ENCODE results near the gene ARG1.
A peak's percentile ranks its signal among the peaks of the same experiment; 100 is the strongest.

Gene ARG1

GRCh38 chr6:131587909-131588308, 14.9 kb downstream of the ARG1 start:
- DNase-seq = no peak

GRCh38 chr6:131588643-131589042, 15.6 kb downstream of the ARG1 start:
- no peak for DNase-seq

- no peak for DNase-seq
These were observed 19.9 kb downstream of the ARG1 start for GRCh38 chr6:131592935-131593334.

GRCh38 chr6:131594074-131594473, 21.0 kb downstream of the ARG1 start:
- DNase-seq = no peak

GRCh38 chr6:131597446-131597845, 24.4 kb downstream of the ARG1 start:
- no peak for DNase-seq

- DNase-seq = no peak
These were observed 27.7 kb downstream of the ARG1 start for GRCh38 chr6:131600716-131601115.

- no peak for DNase-seq
These were observed 29.8 kb downstream of the ARG1 start for GRCh38 chr6:131602781-131603312.

GRCh38 chr6:131613296-131613925, 40.4 kb downstream of the ARG1 start:
- no peak for DNase-seq

- no peak for DNase-seq
These were observed 42.2 kb downstream of the ARG1 start for GRCh38 chr6:131615275-131615674.

- peak; percentile 84 for DNase-seq
These were observed 55.0 kb downstream of the ARG1 start, which contains the start of gene MED23 for GRCh38 chr6:131627724-131628682. MED23 (minus strand) TSS chr6:131628242; CDS start chr6:131628049, 193 bp downstream.

GRCh38 chr6:131628726-131629125, 55.7 kb downstream of the ARG1 start:
- DNase-seq = no peak

GRCh38 chr6:131629651-131630050, 56.6 kb downstream of the ARG1 start:
- no peak for DNase-seq

GRCh38 chr6:131631625-131632289, 58.7 kb downstream of the ARG1 start:
- DNase-seq = no peak

Data from NCI-H1092 (cell line).